Mononuclear cell (primary cell): ENCODE data around the gene RFTN1. TPM values are rescaled to one million over a fixed set of nuclear protein-coding genes. Genes with fewer than 3 reads are reported as not detected.
A peak's percentile ranks its signal among the peaks of the same experiment; 100 is the strongest.

Experiments used
- H3K27me3 ChIP-seq: 2 replicates; pipeline ENCODE4 v1.6.0; 2011; ENCODE audit warnings: low read length, control low read depth; ENCODE audit not compliant: insufficient read depth
- H3K4me1 ChIP-seq: 2 replicates; pipeline ENCODE4 v1.5.1; 2011; ENCODE audit warnings: mild to moderate bottlenecking, low read length, control low read depth; ENCODE audit not compliant: insufficient read depth
- H3K4me3 ChIP-seq: 2 replicates; pipeline ENCODE4 v1.5.1; 2011; ENCODE audit warnings: mild to moderate bottlenecking, low read length, moderate library complexity
- H3K9me3 ChIP-seq: 2 replicates; pipeline ENCODE4 v1.5.1; 2011; ENCODE audit warnings: low read depth, mild to moderate bottlenecking, control low read depth, low read length
- total RNA-seq: library from RNA; depleted of rRNA; stranded (reverse); fragments of >200 nt; gene quantifications from one replicate; pipeline ENCODE4 v1.2.3, GENCODE V29; 2012

Gene RFTN1
- total RNA-seq, 1 donor, result 50.4 TPM

DNA sequence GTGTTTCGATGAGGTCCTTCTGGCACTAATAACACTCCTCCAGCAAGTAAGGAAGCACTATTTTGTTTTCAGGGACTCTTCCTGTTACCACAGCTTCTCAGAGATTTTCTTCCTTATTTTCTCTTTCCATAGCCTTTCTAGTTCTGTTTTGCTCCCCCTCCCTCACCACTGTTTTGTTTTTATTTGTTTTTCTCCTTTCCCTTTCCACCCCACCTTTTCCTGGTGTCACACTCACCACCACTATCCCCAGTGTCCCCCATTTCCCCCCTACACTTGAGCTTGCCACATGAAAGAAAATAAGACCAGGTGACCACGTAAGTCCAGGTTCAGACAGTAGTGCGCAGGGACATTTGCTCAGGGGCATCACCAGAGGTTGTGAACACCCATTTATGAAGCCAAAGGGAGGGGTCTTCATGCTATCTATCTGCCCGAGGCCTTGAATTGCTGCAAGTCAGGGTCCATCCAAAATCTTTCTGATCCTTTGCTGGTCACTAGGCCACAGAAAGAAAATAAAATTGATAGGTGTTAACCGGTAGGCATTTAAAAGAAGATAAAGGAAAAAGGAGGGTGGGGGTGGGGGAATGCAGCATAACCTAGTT is 1.4 kb upstream of the RFTN1 start:
- Histone ChIP-seq H3K27me3 (no peaks in the 10 kb centered on the region), H3K9me3 (no peaks in the 10 kb centered on the region), H3K4me1 (peaks cover 67% of the 10 kb centered on the region), H3K4me3 (no peak overlapping the region)

DNA sequence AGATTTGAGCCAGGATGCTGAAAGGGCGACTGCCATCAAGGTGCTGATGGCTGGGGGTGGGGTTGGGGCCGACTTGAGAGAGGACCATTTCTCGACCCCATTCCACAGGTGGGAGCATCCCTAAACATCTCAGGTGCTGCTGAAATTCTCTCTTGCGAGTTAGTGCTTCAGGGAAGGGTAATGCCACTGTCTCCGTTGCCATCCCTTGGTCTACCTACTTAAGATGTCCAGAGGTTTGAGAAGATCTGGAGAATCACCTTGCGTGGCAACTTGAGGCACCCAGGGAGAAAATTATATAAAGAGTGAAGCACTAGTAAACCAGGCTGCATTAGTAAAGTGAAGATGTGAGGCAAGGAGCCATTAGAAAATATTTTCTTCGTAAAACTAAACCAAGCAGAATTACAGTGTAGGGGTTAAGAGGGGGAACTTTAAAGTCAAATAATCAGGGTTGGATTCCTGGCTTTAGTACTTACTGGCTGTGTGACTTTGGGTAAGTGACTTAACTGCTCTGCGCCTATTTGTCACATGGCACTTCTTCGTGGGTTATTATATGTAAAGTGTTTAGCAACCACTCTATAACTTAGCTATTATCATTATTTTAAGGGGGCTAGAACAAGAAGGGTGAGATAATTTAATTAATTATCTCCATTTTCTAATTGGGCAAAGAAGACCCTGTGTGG is 662 bp upstream of the RFTN1 start:
- Histone ChIP-seq H3K9me3 (no peaks in the 10 kb centered on the region), H3K27me3 (no peaks in the 10 kb centered on the region), H3K4me3 (peak overlapping the region; percentile 88), H3K4me1 (peaks cover 70% of the 10 kb centered on the region)

DNA sequence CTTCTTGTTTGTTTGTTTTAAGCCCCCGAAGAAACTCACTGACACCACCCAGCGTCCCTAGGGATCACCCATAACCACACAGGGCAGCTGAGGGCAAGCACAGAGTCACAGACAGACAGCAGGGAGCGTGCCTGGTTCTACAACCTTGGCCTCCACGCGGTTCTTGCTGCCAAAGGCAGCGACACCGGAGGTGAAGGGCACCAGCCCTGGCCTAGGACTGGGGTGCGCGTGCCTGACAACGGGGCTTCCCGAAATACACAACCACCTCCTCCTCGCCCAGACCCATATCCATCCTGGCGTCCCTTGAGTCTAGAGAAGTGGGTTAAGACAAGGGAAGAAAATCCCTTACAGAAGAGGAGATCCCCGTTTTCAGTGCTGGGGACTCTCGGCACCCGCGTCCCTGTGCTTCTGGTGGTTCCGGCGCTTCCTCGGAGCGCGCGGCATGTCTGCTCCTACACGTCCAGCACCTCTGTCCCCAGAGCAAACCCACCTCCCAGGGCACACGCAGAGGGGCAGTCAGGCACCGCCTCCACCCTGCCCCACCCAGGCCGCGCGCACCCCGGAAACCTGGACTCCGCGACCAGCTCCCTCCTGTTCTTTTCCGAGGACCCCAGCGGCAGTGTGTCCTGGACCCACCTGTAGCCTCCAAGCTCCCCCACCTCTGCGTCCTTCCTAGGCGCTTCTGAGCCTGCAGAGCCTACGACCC is 911 bp downstream of the RFTN1 start:
- Histone ChIP-seq H3K4me3 (peak overlapping the region; percentile 88), H3K9me3 (no peaks in the 10 kb centered on the region), H3K4me1 (peaks cover 82% of the 10 kb centered on the region), H3K27me3 (no peaks in the 10 kb centered on the region)

DNA sequence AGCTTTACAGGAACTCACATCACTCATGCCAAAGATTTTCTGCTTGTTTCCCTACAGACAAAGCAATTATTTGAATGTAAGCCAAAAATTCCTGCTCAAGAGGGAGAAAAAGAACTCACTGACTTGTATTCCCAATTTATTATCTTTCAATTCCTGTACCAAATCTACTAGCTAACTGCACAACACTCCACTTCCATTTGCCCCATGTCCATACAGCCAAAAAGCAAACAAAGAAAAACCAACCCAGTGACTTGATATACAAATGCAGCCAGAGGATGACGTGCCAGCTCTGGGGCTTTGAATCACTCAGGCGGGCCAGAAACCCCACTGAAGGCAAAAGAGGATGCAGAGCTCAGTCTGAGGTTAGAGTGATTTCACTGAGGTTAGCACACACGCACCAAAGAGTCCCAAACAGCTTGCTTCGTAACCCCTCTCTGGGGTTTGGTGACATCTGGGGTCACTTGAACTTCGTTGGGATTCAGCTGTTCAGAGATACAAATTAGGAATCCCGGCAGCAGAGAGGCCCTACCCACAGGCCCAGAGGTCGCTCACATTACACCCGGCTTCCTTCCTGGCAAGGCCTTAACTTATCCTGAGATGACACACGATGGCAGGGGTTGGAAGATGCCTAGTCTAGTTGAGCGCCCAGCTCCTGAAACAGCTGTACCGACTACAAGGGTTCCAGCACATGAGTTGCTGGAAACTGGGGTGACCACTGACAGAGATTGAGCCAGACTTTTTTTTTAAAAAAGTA is 1.6 kb downstream of the RFTN1 start:
- no peaks in the 10 kb centered on the region for H3K9me3 ChIP-seq
- H3K4me3 ChIP-seq, result peak overlapping the region; percentile 88
- no peaks in the 10 kb centered on the region for H3K27me3 ChIP-seq
- H3K4me1 ChIP-seq, result peaks cover 76% of the 10 kb centered on the region

DNA sequence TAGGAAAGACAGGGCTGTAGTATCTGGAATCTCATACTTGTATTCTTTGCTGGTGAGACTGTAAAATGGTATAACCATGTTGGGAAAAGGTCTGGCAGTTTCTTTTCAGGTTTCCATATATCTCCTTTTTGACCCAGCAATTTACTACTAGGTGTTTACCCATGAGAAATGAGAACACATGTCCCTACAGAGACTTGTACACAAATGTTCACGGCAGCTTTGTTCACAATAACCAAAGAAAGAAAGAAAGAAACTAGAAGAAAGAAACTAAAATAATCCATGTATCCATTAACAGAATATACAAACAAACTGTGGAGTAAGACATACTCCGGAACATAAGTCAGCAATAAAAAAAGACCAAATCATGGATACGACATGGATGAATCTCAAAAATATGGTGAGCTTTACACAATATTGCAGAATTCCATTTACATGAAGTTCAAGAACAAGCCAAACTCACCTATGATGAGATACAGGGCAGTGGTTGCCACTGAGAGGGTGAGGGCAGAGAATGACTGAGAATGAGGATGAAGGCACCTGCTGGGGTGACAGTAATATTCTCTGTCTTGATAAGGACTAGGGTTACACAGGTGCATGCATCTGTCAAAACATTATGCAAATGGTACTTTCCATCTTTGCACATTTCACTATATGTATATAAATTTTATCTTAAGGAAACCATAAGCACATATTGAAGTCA is 2.7 kb downstream of the RFTN1 start:
- H3K4me1 ChIP-seq, result peaks cover 73% of the 10 kb centered on the region
- no peak overlapping the region for H3K4me3 ChIP-seq
- H3K9me3 ChIP-seq, result no peaks in the 10 kb centered on the region
- H3K27me3 ChIP-seq, result no peaks in the 10 kb centered on the region

DNA sequence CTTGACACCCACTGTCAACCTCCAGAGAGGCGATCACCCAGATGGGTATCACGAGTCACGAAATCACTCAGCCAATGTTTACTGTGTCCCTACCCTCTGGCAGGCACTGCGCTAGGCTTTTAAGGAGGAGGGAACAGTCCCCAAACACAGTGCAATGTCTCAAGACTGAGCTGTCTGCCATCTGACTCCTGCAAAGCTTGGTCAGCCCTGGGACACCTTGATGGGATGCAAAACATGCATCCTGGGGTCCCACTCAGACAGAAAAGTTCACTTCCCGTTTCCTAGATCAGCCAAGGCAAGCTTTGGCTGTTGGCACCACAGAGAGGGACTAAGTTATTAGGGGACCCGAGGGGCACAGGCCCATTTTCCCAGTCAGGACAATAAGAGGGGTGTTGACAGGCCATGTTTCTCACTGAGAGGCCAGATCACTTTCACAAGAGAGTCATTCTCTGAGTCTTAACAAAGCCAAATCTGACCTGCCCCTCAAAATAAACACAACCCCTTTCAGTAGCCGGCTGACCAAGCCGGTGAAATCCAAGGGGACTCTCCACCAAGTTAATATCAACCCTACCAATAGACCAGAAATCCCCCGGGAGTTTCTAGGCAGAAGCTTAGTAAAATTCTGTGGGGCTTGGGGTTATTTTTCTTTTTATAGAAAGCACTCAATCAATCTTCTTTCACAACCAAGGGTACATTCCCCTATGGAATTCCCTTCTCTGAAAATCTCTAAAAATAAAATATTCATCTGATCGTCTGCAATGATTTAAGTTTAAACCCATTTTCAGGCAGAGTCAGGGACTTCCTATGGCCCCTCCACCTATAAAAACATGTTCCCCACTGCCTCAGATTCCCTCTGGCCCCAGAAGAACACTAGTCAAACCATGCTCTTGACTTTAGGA is 3.5 kb downstream of the RFTN1 start:
- peaks cover 67% of the 10 kb centered on the region for H3K4me1 ChIP-seq
- no peaks in the 10 kb centered on the region for H3K9me3 ChIP-seq
- H3K27me3 ChIP-seq, result no peaks in the 10 kb centered on the region
- H3K4me3 ChIP-seq, result no peak overlapping the region

DNA sequence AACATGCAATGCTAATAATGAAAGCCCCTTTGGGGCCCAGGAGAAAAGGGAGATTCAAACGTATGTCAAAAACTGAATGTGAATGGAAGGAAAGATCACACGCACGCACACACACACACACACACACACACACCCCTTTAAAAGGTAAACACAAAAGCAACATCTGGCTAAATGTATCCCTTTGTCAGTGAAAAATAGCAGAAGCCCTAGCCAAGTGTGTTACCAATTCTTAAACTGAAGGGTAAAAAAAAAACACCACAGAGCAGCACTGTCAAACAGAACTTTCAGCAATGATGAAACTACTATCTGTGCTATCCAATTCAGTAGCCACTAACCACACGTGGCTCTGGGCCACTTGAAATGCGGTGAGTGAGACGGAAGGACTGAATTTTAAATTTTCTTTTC is 4.9 kb downstream of the RFTN1 start:
- no peaks in the 10 kb centered on the region for H3K27me3 ChIP-seq
- no peaks in the 10 kb centered on the region for H3K9me3 ChIP-seq
- no peak overlapping the region for H3K4me3 ChIP-seq
- H3K4me1 ChIP-seq, result peaks cover 66% of the 10 kb centered on the region

DNA sequence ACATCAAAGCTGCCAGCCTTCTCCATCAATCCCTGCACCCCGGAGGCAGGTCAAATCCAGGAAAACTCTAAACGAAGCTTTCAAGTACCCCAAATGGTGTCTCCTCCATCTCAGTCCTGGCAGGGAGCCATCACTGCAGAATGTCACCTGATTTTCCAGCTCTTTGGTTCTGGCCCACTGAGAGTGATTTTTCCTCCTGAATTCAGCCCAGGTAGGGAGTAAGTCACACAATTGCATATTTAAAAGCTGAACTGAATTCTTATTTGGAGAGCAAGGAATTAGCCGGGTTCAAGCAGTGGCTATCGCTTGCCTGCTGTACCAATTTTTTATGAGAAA is 5.3 kb downstream of the RFTN1 start:
- Histone ChIP-seq H3K9me3 (no peaks in the 10 kb centered on the region), H3K4me1 (peaks cover 69% of the 10 kb centered on the region), H3K4me3 (no peak overlapping the region), H3K27me3 (no peaks in the 10 kb centered on the region)

DNA sequence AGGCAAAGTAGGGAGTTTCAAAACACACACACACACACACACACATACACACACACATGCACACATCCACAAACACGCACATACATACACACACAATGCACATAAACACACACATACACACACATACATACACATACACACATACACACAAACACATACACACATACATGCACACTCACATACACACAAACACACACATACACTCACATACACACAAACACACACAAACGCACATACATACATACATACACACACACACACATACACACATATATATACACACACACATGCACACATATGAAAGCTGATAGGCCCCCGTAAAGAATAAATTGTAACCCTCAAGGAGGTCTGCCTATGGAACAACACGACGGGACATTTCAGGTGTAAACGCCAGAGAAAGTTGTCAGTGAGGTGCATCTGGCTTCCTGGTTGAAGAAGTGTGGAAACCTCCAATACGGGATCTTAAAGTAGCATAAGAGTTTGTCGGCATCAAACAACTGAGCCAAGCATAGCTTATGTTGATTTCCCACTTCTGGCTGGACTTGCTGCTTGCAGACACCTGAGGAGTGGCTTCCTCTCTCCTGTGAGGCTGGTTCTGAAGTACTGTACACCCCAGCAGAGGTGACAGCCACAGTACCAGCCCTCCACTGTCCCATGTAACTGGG is 5.8 kb downstream of the RFTN1 start:
- no peak overlapping the region for H3K4me3 ChIP-seq
- no peaks in the 10 kb centered on the region for H3K27me3 ChIP-seq
- no peaks in the 10 kb centered on the region for H3K9me3 ChIP-seq
- H3K4me1 ChIP-seq, result peaks cover 74% of the 10 kb centered on the region

DNA sequence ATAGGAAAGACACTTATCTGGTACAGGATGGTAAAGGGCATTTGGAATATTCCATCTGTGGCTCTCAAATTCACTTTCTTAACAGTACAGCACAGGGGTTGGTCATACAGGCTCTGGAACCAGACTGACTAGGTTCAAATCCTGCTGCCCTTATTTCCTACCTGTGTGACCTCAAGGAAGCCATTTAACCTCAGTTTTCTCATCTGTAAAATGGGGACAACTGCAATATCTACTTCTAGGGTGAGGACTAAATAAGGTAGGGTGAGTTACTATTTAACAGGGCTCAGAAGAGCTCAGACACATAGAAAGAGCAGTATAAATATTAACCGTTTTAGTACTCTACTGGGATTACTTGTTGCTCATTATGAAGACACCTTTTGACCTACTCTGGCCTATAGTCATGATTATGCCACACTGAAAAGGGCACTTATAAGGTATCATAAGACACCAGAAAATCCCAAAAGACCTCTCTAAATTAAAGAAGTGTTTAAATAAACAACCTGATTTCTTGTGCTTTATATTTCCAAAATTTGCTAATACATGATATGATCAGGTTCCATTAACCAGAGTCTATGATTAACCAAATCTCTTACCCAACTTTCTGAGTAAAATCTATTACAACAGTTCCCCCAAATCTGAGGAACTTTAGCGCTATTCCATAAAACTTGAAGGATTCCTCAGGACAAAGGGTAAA is 6.5 kb downstream of the RFTN1 start:
- peaks cover 73% of the 10 kb centered on the region for H3K4me1 ChIP-seq

DNA sequence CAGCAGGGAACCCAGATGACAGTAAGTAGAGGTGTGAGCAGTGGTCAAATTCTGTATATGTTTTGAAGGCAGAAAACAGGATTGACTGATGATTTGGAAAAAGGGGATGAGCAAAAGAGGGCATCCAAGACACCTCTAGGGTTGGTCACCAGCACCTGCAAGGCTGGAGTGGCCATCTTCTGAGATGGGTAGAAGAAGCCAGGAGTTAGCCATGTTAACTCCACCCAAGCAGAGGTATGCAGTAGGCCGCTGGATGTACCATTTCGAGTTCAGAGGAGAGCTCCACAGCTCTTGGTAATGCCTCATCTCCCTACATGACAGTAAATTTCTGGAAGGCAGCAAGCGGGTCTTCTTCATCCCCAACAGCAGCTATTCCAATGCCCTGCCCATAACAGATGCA is 7.0 kb downstream of the RFTN1 start:
- Histone ChIP-seq H3K9me3 (no peaks in the 10 kb centered on the region), H3K27me3 (no peaks in the 10 kb centered on the region), H3K4me3 (no peak overlapping the region), H3K4me1 (peaks cover 68% of the 10 kb centered on the region)

More for the DNA sequence above, 6.5 kb downstream of the RFTN1 start:
- Histone ChIP-seq H3K27me3 (no peaks in the 10 kb centered on the region), H3K9me3 (no peaks in the 10 kb centered on the region), H3K4me3 (no peak overlapping the region)

DNA sequence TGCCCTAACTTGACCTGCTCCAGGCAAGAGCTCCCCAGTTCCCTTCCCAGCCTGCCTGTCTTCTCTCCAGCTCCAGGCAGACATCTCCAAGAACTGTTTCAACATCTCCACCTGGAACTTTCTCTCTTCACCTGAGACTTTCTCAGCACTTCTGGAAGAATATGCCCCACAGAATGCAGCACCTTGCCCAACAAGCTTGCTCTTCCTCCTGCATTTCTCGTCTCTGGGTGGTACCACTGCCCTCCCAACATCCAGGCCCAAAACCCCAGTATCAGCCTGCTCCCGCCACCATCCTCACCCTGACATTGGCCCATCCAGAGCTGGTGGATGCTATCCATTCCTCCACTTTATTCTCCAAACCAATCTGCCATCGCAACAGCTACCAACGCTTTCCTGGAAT is 8.8 kb downstream of the RFTN1 start:
- Histone ChIP-seq H3K9me3 (no peaks in the 10 kb centered on the region), H3K27me3 (no peaks in the 10 kb centered on the region), H3K4me1 (peaks cover 50% of the 10 kb centered on the region), H3K4me3 (no peak overlapping the region)

DNA sequence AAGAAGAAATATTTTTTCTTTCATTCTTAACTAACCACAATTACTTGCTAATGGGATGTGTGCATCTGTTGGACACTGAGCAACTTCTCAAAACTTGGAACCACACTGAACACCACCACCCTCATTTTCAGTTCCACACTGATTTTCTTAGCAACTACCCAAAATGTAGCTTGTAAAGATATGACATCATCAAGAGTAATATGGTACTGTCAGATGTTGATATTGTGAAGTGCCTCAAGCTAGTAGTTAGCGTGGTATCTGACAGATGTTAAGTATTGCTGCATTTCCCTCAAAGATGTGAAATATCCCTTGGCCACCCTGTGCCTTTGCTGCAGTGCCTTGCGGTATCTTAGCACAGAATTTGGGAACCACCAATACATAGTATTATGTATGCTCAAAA is 9.3 kb downstream of the RFTN1 start:
- H3K4me3 ChIP-seq, result no peak overlapping the region
- peaks cover 49% of the 10 kb centered on the region for H3K4me1 ChIP-seq
- no peaks in the 10 kb centered on the region for H3K27me3 ChIP-seq
- H3K9me3 ChIP-seq, result no peaks in the 10 kb centered on the region
